ENCODE data around the gene CRISP3.

DNA sequence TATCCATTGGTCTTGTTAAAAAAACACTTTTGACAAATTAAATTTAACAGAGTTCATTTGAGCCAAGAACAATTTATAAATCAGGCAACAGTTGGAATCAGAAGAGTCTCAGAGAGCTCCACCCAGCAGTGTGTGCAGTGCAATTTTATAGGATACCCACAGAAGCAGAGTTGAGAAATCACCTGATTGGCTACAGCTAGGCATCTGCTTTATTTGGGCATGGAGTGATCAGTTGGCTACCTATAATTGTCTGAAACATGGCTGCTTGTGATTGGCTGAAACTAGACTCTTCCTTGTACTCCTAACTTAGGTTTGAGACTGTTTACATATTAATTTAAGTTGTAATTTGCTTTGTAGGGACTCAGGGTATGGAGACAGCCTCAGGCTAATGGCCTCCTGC, 30.9 kb upstream of the CRISP3 start:
- TF ChIP-seq, protein P1, sequence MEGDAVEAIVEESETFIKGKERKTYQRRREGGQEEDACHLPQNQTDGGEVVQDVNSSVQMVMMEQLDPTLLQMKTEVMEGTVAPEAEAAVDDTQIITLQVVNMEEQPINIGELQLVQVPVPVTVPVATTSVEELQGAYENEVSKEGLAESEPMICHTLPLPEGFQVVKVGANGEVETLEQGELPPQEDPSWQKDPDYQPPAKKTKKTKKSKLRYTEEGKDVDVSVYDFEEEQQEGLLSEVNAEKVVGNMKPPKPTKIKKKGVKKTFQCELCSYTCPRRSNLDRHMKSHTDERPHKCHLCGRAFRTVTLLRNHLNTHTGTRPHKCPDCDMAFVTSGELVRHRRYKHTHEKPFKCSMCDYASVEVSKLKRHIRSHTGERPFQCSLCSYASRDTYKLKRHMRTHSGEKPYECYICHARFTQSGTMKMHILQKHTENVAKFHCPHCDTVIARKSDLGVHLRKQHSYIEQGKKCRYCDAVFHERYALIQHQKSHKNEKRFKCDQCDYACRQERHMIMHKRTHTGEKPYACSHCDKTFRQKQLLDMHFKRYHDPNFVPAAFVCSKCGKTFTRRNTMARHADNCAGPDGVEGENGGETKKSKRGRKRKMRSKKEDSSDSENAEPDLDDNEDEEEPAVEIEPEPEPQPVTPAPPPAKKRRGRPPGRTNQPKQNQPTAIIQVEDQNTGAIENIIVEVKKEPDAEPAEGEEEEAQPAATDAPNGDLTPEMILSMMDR (conservative IDR thresholded peaks at IDR 0.05; ENCODE audit: low read depth, low read length), result no peak
- no peak for TF ChIP-seq EZH2 (IDR thresholded peaks at IDR 0.05; ENCODE audit: borderline replicate concordance, low read depth, low read length, poor library complexity, severe bottlenecking)

Data from A673 (cell line).